ENCODE measurements around the gene MTHFD1L.
"Not testable (repeated sequence)": the region's sequence is repeated elsewhere in the genome, so short reads cannot be mapped to it uniquely, and the experiment has no call there.

MTHFD1L gene

GRCh38 chr6:151107897-151108427, 242.5 kb downstream of the MTHFD1L start:
- no peak for DNase-seq

DNA sequence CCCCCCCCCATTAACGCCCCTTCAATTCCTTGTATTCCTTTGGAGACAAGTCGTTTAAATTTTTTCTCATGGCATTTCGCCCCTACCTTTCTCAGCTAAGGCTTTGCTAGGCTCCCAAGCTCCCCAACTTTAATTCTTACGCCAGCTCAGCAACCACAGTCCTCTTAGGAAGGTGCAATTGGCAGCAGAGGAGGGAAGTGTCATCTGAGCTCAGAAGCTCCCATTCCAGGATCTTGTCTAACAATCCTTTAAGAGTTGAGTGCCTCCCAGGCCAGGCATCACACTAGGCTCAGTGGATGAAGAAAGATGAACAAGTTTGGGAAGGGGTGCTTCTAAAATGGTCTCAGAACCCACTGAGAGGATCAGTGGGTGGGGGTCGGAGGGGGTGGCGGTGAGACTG, 243.0 kb downstream of the MTHFD1L start:
- no peak for DNase-seq

GRCh38 chr6:151109361-151109760, 243.9 kb downstream of the MTHFD1L start:
- DNase-seq, result no peak

DNA sequence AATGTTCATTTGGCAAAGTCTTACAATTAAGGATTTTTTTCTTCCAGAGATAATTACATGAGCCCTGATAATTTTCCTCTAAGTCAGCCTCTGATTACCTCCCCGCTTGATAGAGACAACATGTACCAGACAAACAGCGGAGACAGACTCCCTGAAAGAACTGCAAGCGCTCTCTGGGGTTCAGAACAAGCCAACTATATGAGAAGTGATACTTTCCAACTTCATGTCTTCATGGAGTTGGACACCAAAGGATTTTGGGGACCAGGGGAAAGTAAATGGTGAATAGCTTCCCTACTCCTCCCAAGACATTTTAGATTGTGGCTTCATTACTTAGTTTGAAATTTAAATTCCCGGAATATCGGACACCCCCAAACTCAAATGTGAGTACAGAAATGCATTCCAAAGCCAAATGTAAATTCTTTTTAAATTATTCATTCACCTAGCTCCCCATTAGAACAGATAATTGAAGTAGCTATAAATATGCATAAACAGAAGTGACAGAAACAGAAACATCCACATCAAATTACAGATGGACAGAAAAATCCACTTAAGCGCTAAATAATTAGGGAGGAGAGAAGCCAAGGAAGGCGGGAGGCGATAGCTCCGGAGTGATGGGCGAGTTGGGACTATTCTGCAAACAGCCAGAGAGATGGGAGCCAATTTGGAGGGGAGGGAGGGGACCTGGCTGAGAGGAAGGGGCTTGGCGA, 244.5 kb downstream of the MTHFD1L start:
- no peak for DNase-seq

- no peak for DNase-seq
Measured at GRCh38 chr6:151110576-151110905, 245.0 kb downstream of the MTHFD1L start.

- no peak for DNase-seq
Measured at GRCh38 chr6:151111670-151112069, 246.2 kb downstream of the MTHFD1L start.

DNA sequence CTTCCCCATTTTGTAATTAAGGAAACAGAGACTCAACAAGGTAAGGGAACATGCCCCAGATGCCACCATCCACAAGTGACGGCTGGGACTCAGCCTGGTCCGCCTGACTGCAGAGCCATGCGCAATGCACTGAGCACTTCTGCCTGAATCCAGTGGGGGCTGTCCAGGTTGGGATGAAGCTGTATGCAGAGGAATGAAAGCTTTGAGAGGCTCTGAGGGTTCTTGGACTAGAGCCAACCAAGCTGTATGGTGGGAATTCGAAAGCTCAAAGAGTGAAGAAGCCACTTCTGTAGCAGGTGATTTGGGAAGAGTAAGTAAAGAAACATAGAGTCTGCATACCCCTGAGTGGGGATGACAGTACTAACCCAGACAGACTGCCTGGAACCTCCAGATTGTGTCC, 246.6 kb downstream of the MTHFD1L start:
- DNase-seq, result no peak

GRCh38 chr6:151112884-151113283, 247.4 kb downstream of the MTHFD1L start:
- DNase-seq, result not testable (repeated sequence)

DNA sequence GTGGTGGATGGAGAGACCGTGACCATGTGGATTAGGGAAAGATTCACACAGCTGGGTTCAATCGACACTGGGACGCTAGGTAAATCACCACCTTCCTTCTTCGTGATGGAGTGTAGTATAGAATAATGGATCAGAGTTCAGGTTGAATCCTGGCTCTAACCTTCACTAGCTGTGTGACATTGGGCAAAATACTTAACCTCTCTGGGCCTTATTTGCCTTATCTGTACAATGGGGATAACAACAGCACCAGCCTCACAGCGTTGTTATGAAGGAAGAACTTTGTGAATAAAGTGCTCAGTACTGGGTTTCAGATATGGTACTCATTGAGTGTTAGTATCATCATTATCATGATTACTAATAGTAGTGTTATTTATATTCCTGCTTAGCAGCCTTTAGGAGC, 248.1 kb downstream of the MTHFD1L start:
- no peak for DNase-seq

DNA sequence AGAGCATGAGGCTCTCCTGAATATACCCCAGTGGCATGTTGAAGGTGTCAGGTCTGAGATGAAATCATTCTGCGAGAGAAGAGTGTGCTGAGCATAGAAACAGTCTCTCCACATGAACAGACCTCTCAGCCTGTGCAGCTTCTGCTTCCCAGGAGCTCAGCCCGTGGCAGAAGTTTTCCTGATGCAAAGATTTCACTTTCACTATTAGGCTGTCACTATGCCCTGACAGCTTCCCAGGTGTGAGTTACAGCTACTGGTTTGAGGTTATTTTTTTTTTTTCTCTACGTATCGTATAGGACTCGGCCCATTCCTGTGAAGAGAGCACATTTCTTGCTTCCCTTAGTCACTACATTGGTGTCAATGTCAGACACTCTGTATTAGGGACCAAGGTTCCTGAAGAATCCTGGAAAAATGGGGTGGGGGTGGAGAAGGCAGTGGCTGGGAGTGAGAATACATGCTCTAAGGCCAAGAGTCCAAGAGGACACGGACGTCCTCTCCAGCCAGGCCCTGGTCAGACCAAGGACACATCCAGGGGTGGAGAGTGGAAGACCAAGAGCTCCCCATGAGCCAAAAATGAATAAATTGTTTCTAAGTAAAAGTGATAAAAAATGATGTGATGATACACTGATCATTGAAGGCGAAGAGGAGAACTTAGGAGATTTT, 253.1 kb downstream of the MTHFD1L start:
- DNase-seq, result no peak

- no peak for DNase-seq
Measured at GRCh38 chr6:151119823-151120524, 254.5 kb downstream of the MTHFD1L start.

GRCh38 chr6:151121900-151122299, 256.4 kb downstream of the MTHFD1L start:
- DNase-seq, result no peak

DNA sequence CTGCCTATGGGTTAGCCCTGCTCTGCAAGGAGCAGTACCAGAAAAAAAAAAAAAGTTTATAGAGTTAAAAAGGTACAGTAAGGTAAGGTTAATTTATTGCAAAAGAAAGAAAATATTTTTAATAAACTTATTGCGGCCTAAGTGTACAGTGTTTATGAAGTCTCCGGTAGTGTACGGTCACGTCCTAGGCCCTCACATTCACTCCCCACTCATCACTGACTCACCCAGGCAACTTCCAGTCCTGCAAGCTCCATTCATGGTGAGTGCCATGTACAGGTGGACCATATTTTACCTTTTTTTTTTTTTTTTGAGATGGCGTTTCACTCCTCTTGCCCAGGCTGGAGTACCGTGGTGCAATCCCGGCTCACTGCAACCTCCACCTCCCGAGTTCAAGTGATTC, 258.1 kb downstream of the MTHFD1L start:
- DNase-seq, result not testable (repeated sequence)

DNA sequence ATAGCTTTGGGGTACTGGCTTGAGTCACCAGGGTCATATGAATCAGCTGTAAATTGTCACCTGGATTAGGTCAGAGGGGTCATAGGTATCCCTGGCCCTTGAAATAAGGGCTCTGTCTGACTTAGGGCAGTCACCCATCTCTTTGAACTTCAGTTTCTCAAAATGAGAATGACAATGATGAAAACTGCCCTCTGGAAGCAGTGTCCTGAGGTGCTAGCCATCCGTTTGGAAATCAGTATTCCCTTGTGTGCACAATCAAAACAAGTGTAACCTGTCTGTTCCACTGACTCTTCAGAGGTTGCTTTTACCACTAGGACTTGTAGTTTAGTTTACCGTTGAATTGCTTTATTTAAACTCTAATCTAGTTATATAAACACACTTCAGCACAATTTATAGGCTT, 259.7 kb downstream of the MTHFD1L start:
- not testable (repeated sequence) for DNase-seq

DNA sequence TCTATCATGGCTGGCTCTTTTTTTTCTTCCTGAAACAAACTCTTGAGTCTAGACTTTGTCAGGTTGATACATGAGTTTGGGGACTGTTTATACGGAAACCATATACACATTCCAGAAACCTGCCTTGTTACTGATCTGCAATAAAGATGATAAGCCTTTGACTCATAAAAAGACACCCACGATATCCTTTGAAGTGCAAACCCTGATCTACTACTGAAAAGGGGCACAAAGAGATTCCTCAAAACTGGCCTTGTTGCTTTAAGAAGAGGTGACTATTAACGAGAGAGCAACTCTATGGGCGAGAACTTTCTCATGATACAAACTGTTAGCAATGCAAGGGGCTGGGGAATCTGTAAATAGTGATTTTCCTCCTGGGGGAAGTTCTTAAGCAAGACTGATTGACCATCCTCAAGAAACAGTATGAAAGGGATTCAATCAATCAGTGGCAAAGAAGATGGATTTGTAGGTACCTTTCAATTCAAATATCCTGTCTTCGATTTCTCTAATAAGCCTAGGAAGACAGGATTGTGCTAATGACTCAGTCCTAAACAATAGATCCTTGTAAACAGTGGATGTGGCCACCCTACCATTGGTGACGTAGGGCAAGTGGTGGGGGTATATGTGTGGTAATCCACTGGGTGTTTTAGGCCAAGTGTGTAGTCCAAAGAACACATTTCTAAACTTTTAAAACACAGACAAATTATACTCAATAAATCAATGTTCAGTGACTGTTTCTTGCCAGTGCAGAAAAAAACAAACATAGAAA, 260.3 kb downstream of the MTHFD1L start:
- DNase-seq, result not testable (repeated sequence)

GRCh38 chr6:151126417-151126724, 260.9 kb downstream of the MTHFD1L start:
- DNase-seq, result not testable (repeated sequence)

DNA sequence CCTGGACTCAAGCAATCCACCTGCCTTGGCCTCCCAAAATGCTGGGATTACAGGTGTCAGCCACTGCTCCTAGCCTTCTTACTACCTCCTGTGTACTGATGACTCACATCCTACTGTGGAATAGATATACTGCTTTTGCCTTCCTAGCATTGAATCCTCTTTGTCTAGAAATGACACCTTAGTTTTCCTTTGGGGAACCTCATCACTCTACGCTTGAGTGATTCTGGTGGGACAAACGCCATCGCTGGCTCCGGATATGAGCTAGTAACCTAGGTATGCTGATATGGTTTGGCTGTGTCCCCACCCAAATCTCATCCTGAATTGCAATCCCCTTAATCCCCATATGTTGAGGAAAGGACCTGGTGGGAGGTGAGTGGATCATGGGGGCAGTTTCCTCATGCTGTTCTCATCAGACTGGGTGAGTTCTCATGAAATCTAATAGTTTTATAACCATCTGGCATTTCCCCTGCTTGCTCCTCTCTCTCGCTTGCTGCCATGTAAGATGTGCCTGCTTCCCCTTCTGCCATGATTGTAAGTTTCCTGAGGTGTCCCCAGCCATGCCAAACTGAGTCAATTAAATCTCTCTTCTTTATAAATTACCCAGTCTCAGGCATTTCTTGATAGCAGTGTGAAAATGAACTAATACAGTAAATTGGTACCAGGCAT, 261.8 kb downstream of the MTHFD1L start:
- DNase-seq, result not testable (repeated sequence)

DNA sequence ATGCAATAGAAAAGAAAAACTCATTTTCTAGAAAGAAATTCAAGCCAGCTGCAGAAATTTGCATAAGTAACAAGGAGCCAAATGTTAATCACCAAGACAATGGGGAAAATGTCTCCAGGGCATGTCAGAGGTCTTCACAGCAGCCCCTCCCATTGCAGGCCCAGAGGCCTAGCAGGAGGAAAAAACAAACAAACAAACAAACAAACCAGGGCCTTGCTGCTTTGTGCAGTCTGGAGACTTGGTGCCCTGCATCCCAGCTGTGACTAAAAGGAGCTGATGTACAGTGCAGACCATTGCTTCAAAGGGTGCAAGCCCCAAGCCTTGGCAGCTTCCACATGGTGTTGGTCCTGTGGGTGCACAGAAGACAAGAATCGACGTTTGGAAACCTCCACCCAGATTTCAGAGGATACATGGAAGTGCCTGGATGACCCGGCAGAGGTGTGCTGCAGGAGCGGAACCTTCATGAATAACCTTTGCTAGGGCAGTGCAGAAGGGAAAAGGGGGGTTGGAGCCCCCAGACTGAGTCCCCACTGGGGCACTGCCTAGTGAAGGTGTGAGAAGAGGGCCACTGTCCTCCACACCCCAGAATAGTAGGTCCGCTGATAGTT, 263.4 kb downstream of the MTHFD1L start:
- DNase-seq, result no peak

GRCh38 chr6:151130329-151130728, 264.8 kb downstream of the MTHFD1L start:
- DNase-seq, result no peak

GRCh38 chr6:151131324-151132007, 266.0 kb downstream of the MTHFD1L start:
- no peak for DNase-seq

DNA sequence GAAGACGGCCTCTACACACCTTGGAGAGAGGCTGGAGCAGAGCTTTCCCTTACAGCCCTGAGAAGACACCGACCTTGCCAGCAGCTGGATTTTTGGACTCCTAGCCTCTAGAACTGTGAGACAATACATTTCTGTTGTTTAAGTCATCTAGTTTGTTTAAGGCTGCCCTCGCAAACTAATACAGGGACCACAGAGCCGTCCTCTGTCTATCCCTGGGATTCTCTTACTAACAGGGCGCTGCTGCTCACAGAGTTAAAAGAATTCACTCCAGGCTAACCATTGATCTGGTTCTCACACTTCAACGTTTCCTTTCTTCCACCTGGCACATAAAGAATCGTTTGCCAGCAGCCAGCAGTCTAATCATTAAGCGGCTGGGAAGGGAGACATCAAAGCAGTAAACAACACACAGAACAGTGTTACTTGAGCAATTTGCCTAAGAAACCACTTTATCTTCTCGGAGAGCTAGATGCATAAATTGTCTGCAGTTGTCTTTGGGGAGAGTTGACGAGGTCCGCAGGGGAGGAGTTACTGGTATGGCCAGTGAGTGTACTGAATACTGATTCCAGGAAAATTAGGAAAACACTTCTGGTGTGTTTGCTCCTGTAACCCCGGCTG, 270.7 kb downstream of the MTHFD1L start:
- DNase-seq, result peak; percentile 19

Measured in NCI-H526 treated with DMSO at 0.1 percent for 48 hours (cell line).